K562 (cell line): ENCODE results near the gene NALCN. TPM values are rescaled to one million over a fixed set of nuclear protein-coding genes. Genes with fewer than 3 reads are reported as not detected.

ENCODE experiments used
- CTCFL ChIP-seq: IDR thresholded peaks from 2 replicates; pipeline ENCODE4 v1.6.1; 2011; ENCODE audit warnings: borderline replicate concordance, low read depth, mild to moderate bottlenecking, moderate library complexity, low read length; ENCODE audit not compliant: insufficient read depth, poor library complexity, severe bottlenecking
- REST ChIP-seq, 2 experiments: fragments of 450-650 bp; formaldehyde crosslinking in 1 of 2; IDR thresholded peaks; 2 replicates each; pipeline versions ENCODE4 v1.4.0 to v1.6.1; 2014 to 2020; ENCODE audit warnings: mild to moderate bottlenecking in 2 of 2, borderline replicate concordance in 1 of 2, low read depth in 1 of 2
- RFX5 ChIP-seq: IDR thresholded peaks from 2 replicates; pipeline ENCODE4 v1.6.1; 2011; ENCODE audit warnings: low read depth, mild to moderate bottlenecking, improper control_type of control experiment, low read length
- polyA plus RNA-seq, 8 experiments: library from polyadenylated mRNA; depleted of rRNA in 4 of 8; stranded (reverse) in 5 of 8; unstranded in 3 of 8; fragments of >200 nt; fragmentation: Nextera tagmentation in 2 of 8; fragmentation: Illumina TruSeq in 1 of 8; extraction: Ambion mirVana in 2 of 8; extraction: Trizol in 1 of 8; gene quantifications; 2 replicates each; pipeline versions ENCODE4 v1.2.1 to v1.2.3, GENCODE V29; 2011 to 2014; ENCODE audit warnings: inconsistent platforms in 1 of 8, missing spikeins in 1 of 8
- total RNA-seq, 7 experiments: library from RNA; depleted of rRNA in 6 of 7; stranded (reverse); fragments of >200 nt in 6 of 7; fragmentation: Illumina TruSeq in 2 of 7; extraction: Trizol in 2 of 7; gene quantifications; 2 replicates each; pipeline versions ENCODE4 v1.2.1 to v1.2.3, GENCODE V29; 2011 to 2021; ENCODE audit warnings: low replicate concordance in 1 of 7

Gene NALCN
- total and polyA plus RNA-seq, 9 of the 15 experiments (the other 6 are each of a cell fraction or from before 2014, with no cell fraction given), result not detected

GRCh38 chr13:101190976-101191375, 225.3 kb downstream of the NALCN start (continued):
- TF ChIP-seq REST (IDR thresholded peaks at IDR 0.05; ENCODE audit: borderline replicate concordance) (no peak), REST (CRISPR knock-in tag; IDR thresholded peaks at IDR 0.05; ENCODE audit: low read depth) (no peak), RFX5 (no peak), CTCFL (no peak)
